Type B pancreatic cell (in vitro differentiated cells): ENCODE results near the gene LHX3. TPM values are rescaled to one million over a fixed set of nuclear protein-coding genes. Genes with fewer than 3 reads are reported as not detected.

Experiments
- DNase-seq: peaks from one replicate; pipeline ENCODE4 v3.0.0; 2021; ENCODE audit warnings: mixed read lengths; ENCODE audit not compliant: unreplicated experiment; ENCODE audit errors: extremely low spot score
- H3K27ac Mint-ChIP-seq: 2 replicates; pipeline ENCODE4 v1.8.0; 2021; ENCODE audit warnings: mild to moderate bottlenecking, mixed read lengths
- H3K27me3 Mint-ChIP-seq: 2 replicates; pipeline ENCODE4 v1.8.0; 2021; ENCODE audit warnings: mixed read lengths
- H3K36me3 Mint-ChIP-seq: 2 replicates; pipeline ENCODE4 v1.8.0; 2021; ENCODE audit warnings: mixed read lengths
- H3K4me1 Mint-ChIP-seq: one replicate; pipeline ENCODE4 v1.8.0; 2021; ENCODE audit warnings: mixed read lengths; ENCODE audit not compliant: unreplicated experiment
- H3K4me3 Mint-ChIP-seq: 2 replicates; pipeline ENCODE4 v1.8.0; 2021; ENCODE audit warnings: mild to moderate bottlenecking, mixed read lengths
- H3K9me3 Mint-ChIP-seq: 2 replicates; pipeline ENCODE4 v1.8.0; 2021; ENCODE audit warnings: mixed read lengths
- CTCF ChIP-seq: fragments of 200-600 bp; sonication (generic); conservative IDR thresholded peaks from 2 replicates; pipeline ENCODE4 v1.5.0; 2021; ENCODE audit warnings: antibody characterized with exemption, mild to moderate bottlenecking
- total RNA-seq: library from RNA; stranded (reverse); gene quantifications from 2 replicates; pipeline ENCODE4 v1.2.1, GENCODE V29; 2021; ENCODE audit warnings: low replicate concordance

LHX3 gene
- total RNA-seq, 1 donor from 2014 or later: 0.10 TPM

- Mint-ChIP-seq H3K4me3 (no peak overlapping the region), H3K4me1 (peaks cover 17% of the 10 kb centered on the region)
These were observed 44.5 kb downstream of the LHX3 start for GRCh38 chr9:136160381-136160841.

GRCh38 chr9:136159851-136160250, 45.1 kb downstream of the LHX3 start:
- no peaks in the 10 kb centered on the region for H3K36me3 Mint-ChIP-seq
- no peak overlapping the region for H3K4me3 Mint-ChIP-seq
- peaks cover 17% of the 10 kb centered on the region for H3K4me1 Mint-ChIP-seq

More at GRCh38 chr9:136160381-136160841, 44.5 kb downstream of the LHX3 start:
- Mint-ChIP-seq H3K27ac (no peak overlapping the region), H3K9me3 (no peaks in the 10 kb centered on the region), H3K36me3 (no peaks in the 10 kb centered on the region), H3K27me3 (peaks cover 17% of the 10 kb centered on the region)
- DNase-seq: no peak
- TF ChIP-seq CTCF: no peak

GRCh38 chr9:136157477-136158265, 47.3 kb downstream of the LHX3 start:
- Mint-ChIP-seq H3K4me1 (peaks cover 18% of the 10 kb centered on the region), H3K27ac (no peak overlapping the region), H3K27me3 (peaks cover 24% of the 10 kb centered on the region), H3K9me3 (no peaks in the 10 kb centered on the region), H3K4me3 (no peak overlapping the region), H3K36me3 (no peaks in the 10 kb centered on the region)
- no peak for TF ChIP-seq CTCF
- no peak for DNase-seq

More at GRCh38 chr9:136159851-136160250, 45.1 kb downstream of the LHX3 start:
- no peak for DNase-seq
- no peak for TF ChIP-seq CTCF
- H3K27me3 Mint-ChIP-seq: peaks cover 23% of the 10 kb centered on the region
- no peaks in the 10 kb centered on the region for H3K9me3 Mint-ChIP-seq
- no peak overlapping the region for H3K27ac Mint-ChIP-seq

- H3K4me1 Mint-ChIP-seq: peaks cover 25% of the 10 kb centered on the region
- no peak overlapping the region for H3K27ac Mint-ChIP-seq
- no peaks in the 10 kb centered on the region for H3K9me3 Mint-ChIP-seq
- TF ChIP-seq CTCF: no peak
- no peaks in the 10 kb centered on the region for H3K36me3 Mint-ChIP-seq
- peaks cover 31% of the 10 kb centered on the region for H3K27me3 Mint-ChIP-seq
- H3K4me3 Mint-ChIP-seq: no peak overlapping the region
- DNase-seq: no peak
These were observed 48.5 kb downstream of the LHX3 start for GRCh38 chr9:136156209-136157120.

GRCh38 chr9:136155576-136155975, 49.4 kb downstream of the LHX3 start:
- Mint-ChIP-seq H3K9me3 (no peaks in the 10 kb centered on the region), H3K27me3 (peaks cover 32% of the 10 kb centered on the region), H3K4me3 (no peak overlapping the region), H3K36me3 (no peaks in the 10 kb centered on the region), H3K27ac (no peak overlapping the region), H3K4me1 (peaks cover 18% of the 10 kb centered on the region)
- DNase-seq: no peak
- no peak for TF ChIP-seq CTCF
